Measurements from ENCODE around the gene EPPIN.
"Not testable (repeated sequence)": the region's sequence is repeated elsewhere in the genome, so short reads cannot be mapped to it uniquely, and the experiment has no call there.

The EPPIN gene

GRCh38 chr20:45547206-45547770 is at the start of gene EPPIN:
Gene EPPIN (minus strand): TSS chr20:45547401. CDS start chr20:45547357, 44 bp downstream.
- no peak for DNase-seq

DNA sequence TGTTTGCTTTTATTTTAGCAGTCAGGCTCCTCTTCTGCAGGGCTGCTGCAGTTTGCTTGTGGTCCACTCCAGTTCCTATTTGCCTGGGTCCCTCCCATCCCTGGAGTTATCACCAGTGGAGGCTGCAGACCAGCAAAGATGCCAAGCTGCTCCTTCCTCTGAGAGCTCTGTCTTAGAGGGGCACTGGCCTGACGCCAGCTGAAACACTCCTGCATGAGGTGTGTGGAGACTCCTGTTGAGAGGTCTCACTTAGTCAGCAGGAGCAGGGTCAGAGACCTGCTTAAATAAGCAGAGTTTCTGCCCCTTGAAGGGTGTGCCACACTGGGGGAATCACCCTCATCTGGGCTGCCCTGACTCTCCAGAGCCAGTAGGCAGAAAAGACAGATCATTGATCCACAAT is 48.0 kb upstream of the EPPIN start:
- no peak for DNase-seq

DNA sequence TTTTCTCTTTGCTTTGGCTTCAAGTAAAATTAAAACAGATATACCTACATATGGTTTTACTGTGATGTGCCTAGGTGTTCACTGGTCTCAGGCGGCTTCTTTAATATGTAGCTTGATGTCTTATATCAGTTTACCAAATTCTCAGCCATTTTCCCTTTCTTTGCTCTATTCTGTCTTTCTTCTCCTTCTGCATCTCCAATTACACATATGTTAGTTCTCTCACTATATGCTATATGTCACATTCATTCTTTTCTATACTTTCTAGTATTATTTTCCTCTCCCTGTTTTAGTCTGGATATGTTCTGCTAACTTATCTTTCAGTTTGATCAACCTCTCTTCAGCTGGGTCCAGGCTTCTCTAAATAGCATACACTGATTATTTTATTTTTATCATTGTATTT is 46.3 kb upstream of the EPPIN start:
- no peak for DNase-seq

DNA sequence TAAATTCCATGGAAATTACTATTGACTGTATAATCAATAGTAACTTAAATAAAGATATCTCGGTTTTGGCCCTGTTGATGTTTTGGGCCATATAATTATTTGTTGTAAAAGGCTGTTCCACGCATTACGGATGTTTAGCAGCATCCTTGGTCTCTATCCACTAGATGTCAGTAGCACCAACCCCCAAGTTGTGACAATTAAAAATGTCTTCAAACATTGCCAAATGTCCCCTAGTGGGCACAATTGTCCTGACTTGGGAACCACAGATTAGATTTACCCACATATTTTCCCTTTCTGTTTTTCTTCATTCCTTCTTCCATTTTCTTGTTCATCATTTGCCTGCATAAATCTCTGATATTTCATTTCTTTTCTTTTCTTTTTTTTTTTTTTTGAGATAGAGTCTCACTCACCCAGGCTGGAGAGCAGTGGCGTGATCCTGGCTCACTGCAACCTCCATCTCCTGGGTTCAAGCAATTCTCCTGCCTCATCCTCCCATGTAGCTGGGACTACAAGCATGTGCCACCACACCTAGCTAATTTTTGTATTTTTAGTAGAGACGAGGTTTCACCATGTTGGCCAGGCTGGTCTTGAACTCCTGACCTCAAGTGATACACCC is 45.5 kb upstream of the EPPIN start:
- DNase-seq = no peak

GRCh38 chr20:45589725-45590124 is 42.5 kb upstream of the EPPIN start:
- no peak for DNase-seq

GRCh38 chr20:45588800-45589199 is 41.6 kb upstream of the EPPIN start:
- no peak for DNase-seq

DNA sequence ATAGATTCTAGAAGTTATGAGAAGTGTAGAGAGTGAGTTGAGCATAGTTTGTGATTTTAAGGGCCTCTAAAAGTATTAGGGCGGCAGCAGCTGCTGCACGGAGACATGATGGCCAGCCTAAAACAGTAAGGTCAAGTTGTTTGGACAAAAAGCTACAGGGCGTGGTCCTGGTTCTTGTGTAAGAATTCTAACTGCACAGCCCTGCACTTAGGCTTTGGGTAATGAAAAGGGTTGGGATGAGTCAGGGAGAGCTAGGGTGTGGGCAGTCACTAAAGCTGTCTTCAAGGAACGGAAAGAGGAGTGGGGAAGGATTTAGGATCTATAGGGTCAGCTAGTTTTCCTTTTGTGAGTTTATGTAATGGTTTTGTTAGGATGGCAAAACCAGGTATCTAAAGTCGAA is 38.8 kb upstream of the EPPIN start:
- not testable (repeated sequence) for DNase-seq

DNA sequence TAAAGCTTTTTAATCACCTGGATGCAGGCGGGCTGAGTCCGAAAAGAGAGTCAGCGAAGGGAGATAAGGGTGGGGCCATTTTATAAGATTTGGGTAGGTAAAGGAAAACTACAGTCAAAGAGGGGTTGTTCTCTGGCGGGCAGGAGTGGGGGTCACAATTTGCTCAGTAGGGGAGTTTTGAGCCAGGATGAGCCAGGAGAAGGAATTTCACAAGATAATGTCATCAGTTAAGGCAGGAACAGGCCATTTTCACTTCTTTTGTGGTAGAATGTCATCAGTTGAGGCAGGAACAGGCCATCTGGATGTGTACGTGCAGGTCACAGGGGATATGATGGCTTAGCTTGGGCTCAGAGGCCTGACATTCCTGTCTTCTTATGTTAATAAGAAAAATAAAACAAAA is 37.1 kb upstream of the EPPIN start:
- DNase-seq = not testable (repeated sequence)

DNA sequence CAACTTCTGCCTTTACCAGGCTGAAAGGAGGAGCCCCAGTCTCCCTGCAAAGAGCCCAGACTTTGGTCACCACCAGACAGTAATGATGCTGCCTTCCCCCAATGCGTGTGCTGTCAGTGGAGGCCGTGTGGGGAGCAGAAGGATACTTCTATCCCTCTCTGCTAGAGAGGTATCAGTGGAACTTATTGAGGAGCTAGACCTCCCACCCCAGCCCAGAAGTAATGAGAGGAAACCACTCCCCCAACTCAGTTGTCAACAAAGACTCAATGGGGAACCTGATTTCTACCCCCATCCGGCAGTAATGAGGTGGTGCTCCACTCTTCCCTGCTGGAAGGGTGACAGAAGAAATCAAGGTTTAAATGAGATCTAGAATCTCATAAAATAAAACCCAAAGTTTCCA is 36.3 kb upstream of the EPPIN start:
- DNase-seq = no peak

- no peak for DNase-seq
These were observed 34.5 kb upstream of the EPPIN start for GRCh38 chr20:45581702-45582101.

DNA sequence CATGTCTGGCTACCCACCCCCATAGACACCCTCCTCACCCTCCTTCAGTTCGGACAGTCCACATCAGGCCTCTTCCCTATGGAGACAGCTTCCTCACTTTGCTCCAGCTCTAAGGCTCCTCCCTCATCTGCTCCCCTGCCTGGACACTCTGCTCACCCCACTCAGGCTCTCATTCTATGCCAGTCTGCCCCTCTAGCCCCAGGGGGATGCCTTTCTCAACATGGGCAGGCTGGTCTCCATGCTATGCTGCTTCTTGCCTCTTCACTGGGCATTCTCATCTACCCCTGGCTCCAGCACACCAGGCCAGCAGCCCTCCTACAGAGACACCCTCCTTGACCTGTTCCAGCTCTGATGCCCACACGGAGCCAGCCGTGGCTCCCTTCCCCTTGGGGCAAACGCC is 32.0 kb upstream of the EPPIN start, which contains the start of gene WFDC8:
Gene WFDC8 (minus strand): TSS at position 101 of the 400 bp plus-strand sequence. CDS start 37 bp downstream, at position 64.
- DNase-seq = no peak

DNA sequence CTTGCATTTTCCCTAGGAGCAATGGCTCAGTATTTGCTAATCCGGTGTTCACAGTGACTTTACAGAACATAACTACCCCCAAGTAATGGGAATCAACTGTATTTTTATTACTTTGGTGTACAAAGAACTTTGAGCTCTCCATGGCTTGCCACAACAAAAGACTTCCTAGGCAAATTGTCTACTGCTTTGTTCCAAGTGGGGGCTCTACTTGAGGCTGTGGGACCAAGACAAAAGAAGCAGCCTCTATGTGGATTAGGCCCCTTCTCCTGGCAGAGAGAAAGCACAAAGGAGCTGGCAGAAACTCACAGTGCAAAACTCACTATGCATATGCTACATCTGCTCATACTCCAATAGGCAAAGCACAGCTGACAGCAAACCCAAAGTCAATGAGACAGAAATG is 31.0 kb upstream of the EPPIN start:
- DNase-seq = no peak

DNA sequence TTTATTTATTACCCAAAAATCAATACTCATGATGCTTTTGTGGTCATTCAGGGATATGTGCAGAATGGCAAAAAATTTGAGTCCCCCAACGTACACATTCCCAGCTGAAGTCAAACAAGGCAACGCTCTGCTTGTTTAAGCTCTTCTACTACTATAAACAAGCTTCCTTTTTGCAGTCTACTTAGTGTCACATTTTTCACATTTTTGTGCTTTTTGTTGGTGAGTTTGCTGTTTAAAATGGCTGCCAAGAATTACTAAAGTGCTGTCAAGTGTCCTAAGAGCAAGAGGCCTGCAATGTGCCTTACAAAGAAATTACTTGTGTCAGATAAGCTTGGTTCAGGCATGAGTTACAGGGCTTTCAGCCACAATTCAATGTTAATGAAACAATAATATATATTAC is 29.8 kb upstream of the EPPIN start:
- no peak for DNase-seq

- DNase-seq = no peak
These were observed 28.7 kb upstream of the EPPIN start for GRCh38 chr20:45575931-45576330.

- not testable (repeated sequence) for DNase-seq
These were observed 22.4 kb upstream of the EPPIN start for GRCh38 chr20:45569650-45570049.

- no peak for DNase-seq
These were observed 17.6 kb upstream of the EPPIN start for GRCh38 chr20:45564760-45565276.

GRCh38 chr20:45555198-45555597 is 8.0 kb upstream of the EPPIN start:
- no peak for DNase-seq

- DNase-seq = no peak
These were observed 5.3 kb upstream of the EPPIN start for GRCh38 chr20:45552456-45552855.

- no peak for DNase-seq
These were observed 3.6 kb upstream of the EPPIN start for GRCh38 chr20:45550765-45551164.

DNA sequence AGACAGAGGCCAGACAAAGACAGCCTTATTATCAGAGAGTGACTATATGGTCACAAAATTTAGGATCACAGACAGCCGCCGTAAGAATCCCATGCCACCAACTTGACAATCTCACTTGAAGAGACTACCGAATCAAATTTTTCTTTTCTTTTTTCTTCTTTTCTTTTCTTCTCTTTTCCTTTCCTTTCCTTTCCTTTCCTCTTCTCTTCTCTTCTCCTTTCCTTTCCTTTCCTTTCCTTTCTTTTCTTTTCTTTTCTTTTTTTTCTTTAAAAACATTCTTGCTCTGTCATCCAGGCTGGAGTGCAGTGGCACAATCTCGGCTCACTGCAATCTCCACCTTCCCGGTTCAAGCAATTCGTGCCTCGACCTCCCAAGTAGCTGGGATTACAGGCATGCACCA is 1.2 kb upstream of the EPPIN start:
- DNase-seq = no peak

DNA sequence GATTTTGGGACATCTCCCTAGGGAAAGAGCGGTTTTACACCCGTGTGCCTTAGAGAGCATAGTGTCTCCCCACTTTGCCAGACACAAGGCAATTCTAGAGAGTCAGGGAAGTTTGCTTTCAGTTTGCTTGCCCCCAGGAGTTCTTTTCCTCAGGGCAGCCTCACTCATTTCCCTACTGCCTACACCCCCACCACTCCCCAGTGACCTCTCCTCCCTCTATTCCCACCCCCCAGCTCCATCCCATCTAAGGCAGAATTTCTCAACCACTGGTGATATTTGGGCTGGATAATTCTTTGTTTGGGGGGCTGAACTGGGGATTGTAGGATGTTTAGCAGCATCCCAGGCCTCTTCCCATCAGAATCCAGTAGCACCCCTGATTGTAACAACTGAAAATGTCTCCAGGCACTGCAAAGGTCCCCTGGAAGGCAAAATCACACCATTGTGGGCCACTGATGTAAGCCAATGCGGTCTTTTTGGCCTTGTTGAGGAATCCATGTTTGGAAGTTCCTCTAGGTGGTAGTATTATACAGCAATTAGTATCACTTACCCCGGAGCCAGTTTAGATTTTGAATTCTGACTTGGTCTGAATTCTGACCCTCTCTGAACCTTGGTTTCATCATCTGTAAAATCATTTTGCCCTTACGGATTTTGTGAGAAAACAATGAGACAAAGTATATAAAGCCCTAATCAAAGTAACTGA is 1.3 kb downstream of the EPPIN start:
- no peak for DNase-seq

- no peak for DNase-seq
These were observed 1.9 kb downstream of the EPPIN start for GRCh38 chr20:45545351-45545750.

DNA sequence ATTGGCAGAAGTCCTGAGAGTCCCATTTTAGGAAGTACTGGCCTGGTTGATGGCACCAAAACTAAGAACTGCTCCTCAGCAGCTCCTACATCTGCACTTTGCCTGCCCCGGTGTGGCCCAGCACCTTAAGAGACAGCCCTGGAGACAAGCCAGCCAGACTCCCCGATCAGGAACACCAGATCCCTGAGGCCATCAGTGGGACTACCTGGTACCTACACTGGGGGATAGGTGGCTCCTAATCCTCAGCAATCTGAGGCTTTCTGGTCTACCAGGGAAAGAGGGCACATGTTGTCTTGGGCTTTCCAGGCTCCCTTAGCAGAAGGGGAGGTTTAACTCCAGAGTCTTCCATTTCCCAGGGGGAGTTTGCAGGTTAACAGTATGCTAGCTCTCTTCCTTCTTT is 7.8 kb downstream of the EPPIN start, which contains the start of gene WFDC6:
Gene WFDC6 (minus strand): TSS at position 101 of the 400 bp plus-strand sequence. CDS start 75 bp downstream, at position 26.
- no peak for DNase-seq

- no peak for DNase-seq
These were observed 8.9 kb downstream of the EPPIN start for GRCh38 chr20:45538209-45538799.
